GM12801 (cell line): ENCODE data around the gene OR12D2.

Source experiments
- TF ChIP-seq, protein P1 (sequence below): IDR thresholded peaks from one replicate; pipeline ENCODE4 v1.5.1; 2011; ENCODE audit warnings: control low read depth; ENCODE audit not compliant: insufficient read length; ENCODE audit errors: extremely low read depth

Gene OR12D2

DNA sequence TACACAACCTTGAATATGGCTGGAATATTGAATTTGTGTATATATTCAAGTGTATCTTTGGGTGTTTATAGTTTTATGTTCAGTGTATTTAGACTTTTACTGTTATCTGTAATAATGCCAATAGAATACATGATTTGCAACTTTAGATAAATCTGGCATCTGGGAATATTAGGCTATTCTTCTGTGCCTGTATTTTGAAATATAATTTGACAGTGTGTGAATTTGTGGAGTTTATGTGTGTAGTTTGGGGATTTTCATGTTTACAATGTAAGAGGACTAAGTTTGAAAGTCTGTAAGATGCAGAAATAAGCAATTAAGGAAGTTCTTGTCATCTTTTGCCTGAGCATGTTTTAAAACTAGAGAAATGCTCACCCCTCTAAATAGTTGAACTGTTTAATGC lies 43.6 kb downstream of the OR12D2 start, which contains the start of gene OR10C1:
Gene OR10C1, plus strand, starts transcription at position 301 of the 400 bp plus-strand sequence. CDS start 710 bp downstream, outside the sequence.
- TF ChIP-seq, protein P1, sequence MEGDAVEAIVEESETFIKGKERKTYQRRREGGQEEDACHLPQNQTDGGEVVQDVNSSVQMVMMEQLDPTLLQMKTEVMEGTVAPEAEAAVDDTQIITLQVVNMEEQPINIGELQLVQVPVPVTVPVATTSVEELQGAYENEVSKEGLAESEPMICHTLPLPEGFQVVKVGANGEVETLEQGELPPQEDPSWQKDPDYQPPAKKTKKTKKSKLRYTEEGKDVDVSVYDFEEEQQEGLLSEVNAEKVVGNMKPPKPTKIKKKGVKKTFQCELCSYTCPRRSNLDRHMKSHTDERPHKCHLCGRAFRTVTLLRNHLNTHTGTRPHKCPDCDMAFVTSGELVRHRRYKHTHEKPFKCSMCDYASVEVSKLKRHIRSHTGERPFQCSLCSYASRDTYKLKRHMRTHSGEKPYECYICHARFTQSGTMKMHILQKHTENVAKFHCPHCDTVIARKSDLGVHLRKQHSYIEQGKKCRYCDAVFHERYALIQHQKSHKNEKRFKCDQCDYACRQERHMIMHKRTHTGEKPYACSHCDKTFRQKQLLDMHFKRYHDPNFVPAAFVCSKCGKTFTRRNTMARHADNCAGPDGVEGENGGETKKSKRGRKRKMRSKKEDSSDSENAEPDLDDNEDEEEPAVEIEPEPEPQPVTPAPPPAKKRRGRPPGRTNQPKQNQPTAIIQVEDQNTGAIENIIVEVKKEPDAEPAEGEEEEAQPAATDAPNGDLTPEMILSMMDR = no peak

DNA sequence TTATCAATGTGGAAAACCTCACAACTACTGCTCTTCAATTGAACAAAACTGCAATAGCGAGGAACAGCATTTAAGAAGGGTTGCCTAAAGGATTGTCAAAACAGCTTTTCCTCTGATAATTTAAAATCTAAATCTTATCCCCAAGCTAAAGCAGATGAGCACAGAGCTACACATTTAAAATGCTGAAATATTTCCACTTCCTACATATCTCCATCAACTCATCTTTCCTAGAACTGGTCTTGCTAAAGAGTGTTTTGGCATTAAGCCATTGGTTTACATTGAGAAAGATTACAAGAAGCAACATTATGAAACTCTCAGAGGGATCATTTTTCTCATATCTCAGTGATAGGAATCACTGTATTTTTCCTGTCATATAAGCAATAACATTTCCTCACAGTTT lies 47.3 kb downstream of the OR12D2 start:
- TF ChIP-seq, protein P1 = no peak
